Pons (tissue), 1 donor: ENCODE data around the gene MAN2A2.

Experiments
- DNase-seq: peaks from one replicate; pipeline ENCODE4 v3.0.0-alpha.2; 2016; ENCODE audit warnings: low spot score

MAN2A2 gene

GRCh38 chr15:90960298-90961091 lies 57.4 kb downstream of the MAN2A2 start:
- DNase-seq, result no peak

GRCh38 chr15:90962021-90962420 lies 58.9 kb downstream of the MAN2A2 start:
- no peak for DNase-seq

- no peak for DNase-seq
Observed at GRCh38 chr15:90966262-90966661, 63.2 kb downstream of the MAN2A2 start.

GRCh38 chr15:90967206-90967605 lies 64.1 kb downstream of the MAN2A2 start:
- no peak for DNase-seq

- no peak for DNase-seq
Observed at GRCh38 chr15:90968434-90968833, 65.3 kb downstream of the MAN2A2 start.

- DNase-seq, result no peak
Observed at GRCh38 chr15:90970274-90970673, 67.2 kb downstream of the MAN2A2 start.

GRCh38 chr15:90972133-90972532 lies 69.0 kb downstream of the MAN2A2 start:
- no peak for DNase-seq
